Nephron (organoid): ENCODE measurements around the gene CCDC9B.
A peak's percentile ranks its signal among the peaks of the same experiment; 100 is the strongest.

ENCODE experiments used
- H3K27ac Mint-ChIP-seq, 3 experiments: 2 replicates each; pipeline ENCODE4 v1.8.0; 2020; ENCODE audit warnings: mixed read lengths in 3 of 3, mild to moderate bottlenecking in 2 of 3, moderate library complexity in 1 of 3
- H3K27me3 Mint-ChIP-seq: 2 replicates; pipeline ENCODE4 v1.8.0; 2021; ENCODE audit warnings: low read depth, mild to moderate bottlenecking, moderate library complexity, mixed read lengths
- H3K36me3 Mint-ChIP-seq: 2 replicates; pipeline ENCODE4 v1.8.0; 2020; ENCODE audit warnings: low read depth, mixed read lengths
- H3K4me1 Mint-ChIP-seq: 2 replicates; pipeline ENCODE4 v1.8.0; 2020; ENCODE audit warnings: mixed read lengths
- H3K4me3 Mint-ChIP-seq, 3 experiments: 2 replicates each; pipeline ENCODE4 v1.8.0; 2020; ENCODE audit warnings: mild to moderate bottlenecking in 3 of 3, mixed read lengths in 3 of 3, moderate library complexity in 2 of 3
- H3K9me3 Mint-ChIP-seq: 2 replicates; pipeline ENCODE4 v1.8.0; 2020; ENCODE audit warnings: mixed read lengths
- CTCF ChIP-seq, 3 experiments: fragments of 200-600 bp; sonication (generic); IDR thresholded peaks; one replicate each; pipeline ENCODE4 v1.5.0; 2021; ENCODE audit warnings: antibody characterized with exemption in 3 of 3; ENCODE audit not compliant: unreplicated experiment in 3 of 3

Gene CCDC9B

GRCh38 chr15:40314723-40315276 lies 25.9 kb downstream of the CCDC9B start:
- H3K27me3 Mint-ChIP-seq, result peaks cover 74% of the 10 kb centered on the region
- no peaks in the 10 kb centered on the region for H3K36me3 Mint-ChIP-seq
- no peak overlapping the region for H3K4me3 Mint-ChIP-seq
- H3K4me1 Mint-ChIP-seq, result peaks cover 3% of the 10 kb centered on the region
- no peaks in the 10 kb centered on the region for H3K9me3 Mint-ChIP-seq
- no peak for TF ChIP-seq CTCF (IDR thresholded peaks at IDR 0.05; ENCODE audit: unreplicated experiment in 3 of 3)
- H3K27ac Mint-ChIP-seq, result no peak overlapping the region

GRCh38 chr15:40313531-40314398 lies 27.0 kb downstream of the CCDC9B start:
- peaks cover 73% of the 10 kb centered on the region for H3K27me3 Mint-ChIP-seq
- H3K4me3 Mint-ChIP-seq, result no peak overlapping the region
- H3K4me1 Mint-ChIP-seq, result peaks cover 13% of the 10 kb centered on the region
- H3K36me3 Mint-ChIP-seq, result no peaks in the 10 kb centered on the region
- H3K9me3 Mint-ChIP-seq, result no peaks in the 10 kb centered on the region
- no peak overlapping the region for H3K27ac Mint-ChIP-seq
- no peak for TF ChIP-seq CTCF (IDR thresholded peaks at IDR 0.05; ENCODE audit: unreplicated experiment in 3 of 3)

GRCh38 chr15:40312370-40313158 lies 28.2 kb downstream of the CCDC9B start:
- Mint-ChIP-seq H3K36me3 (no peaks in the 10 kb centered on the region), H3K4me1 (peaks cover 13% of the 10 kb centered on the region), H3K9me3 (no peaks in the 10 kb centered on the region), H3K27me3 (peaks cover 73% of the 10 kb centered on the region), H3K4me3 (no peak overlapping the region), H3K27ac (no peak overlapping the region)
- no peak for TF ChIP-seq CTCF (IDR thresholded peaks at IDR 0.05; ENCODE audit: unreplicated experiment in 3 of 3)

- no peaks in the 10 kb centered on the region for H3K36me3 Mint-ChIP-seq
- peaks cover 25% of the 10 kb centered on the region for H3K4me1 Mint-ChIP-seq
- no peak overlapping the region for H3K27ac Mint-ChIP-seq
- H3K27me3 Mint-ChIP-seq, result peaks cover 66% of the 10 kb centered on the region
- H3K4me3 Mint-ChIP-seq, result no peak overlapping the region
- H3K9me3 Mint-ChIP-seq, result no peaks in the 10 kb centered on the region
- TF ChIP-seq CTCF (IDR thresholded peaks at IDR 0.05; ENCODE audit: unreplicated experiment in 3 of 3), result no peak
Measured at GRCh38 chr15:40310993-40311392, 29.7 kb downstream of the CCDC9B start.

- no peaks in the 10 kb centered on the region for H3K36me3 Mint-ChIP-seq
- peaks cover 25% of the 10 kb centered on the region for H3K4me1 Mint-ChIP-seq
- peaks cover 59% of the 10 kb centered on the region for H3K27me3 Mint-ChIP-seq
- H3K9me3 Mint-ChIP-seq, result no peaks in the 10 kb centered on the region
- peak overlapping the region in 2 of 3 experiments; percentile 26 to 64 for H3K27ac Mint-ChIP-seq
- H3K4me3 Mint-ChIP-seq, result no peak overlapping the region
- TF ChIP-seq CTCF (IDR thresholded peaks at IDR 0.05; ENCODE audit: unreplicated experiment in 3 of 3), result peak; percentile 69 to 79 (median 72)
Measured at GRCh38 chr15:40310001-40310959, 30.5 kb downstream of the CCDC9B start.
